H1 (cell line): Measurements from ENCODE around the gene CRY1. TPM values are rescaled to one million over a fixed set of nuclear protein-coding genes. Genes with fewer than 3 reads are reported as not detected.

ENCODE experiments used
- CTCF ChIA-PET: fragments of 300-600 bp; sonication (Branson Sonifier 250); formaldehyde crosslinking; loops from one replicate; lab custom pipeline; 2021; ENCODE audit not compliant: partially characterized antibody; lab: Charles Lee
- POLR2A ChIA-PET: fragments of 300-600 bp; sonication (Branson Sonifier 250); formaldehyde crosslinking; loops from one replicate; lab custom pipeline; 2021; ENCODE audit warnings: inconsistent platforms; ENCODE audit not compliant: partially characterized antibody; lab: Charles Lee
- DNase-seq, 2 experiments: peaks; one replicate each; pipeline versions ENCODE4 v3.0.0 to v3.0.0-alpha.2; 2010 to 2022; ENCODE audit warnings: low spot score in 2 of 2, low read depth in 1 of 2, mixed read lengths in 1 of 2
- FAIRE-seq: peaks from 2 replicates; lab custom pipeline; 2011; peaks lifted over from hg19 to GRCh38; lab: Jason Lieb, UNC
- H2AFZ ChIP-seq: 2 replicates; pipeline ENCODE4 v1.8.1; 2012; ENCODE audit warnings: low read length, inconsistent platforms
- H2AK5ac ChIP-seq: 2 replicates; pipeline ENCODE4 v1.6.1; 2013; ENCODE audit warnings: low read depth, low read length
- H2BK120ac ChIP-seq: replicated peaks from 2 replicates; pipeline ENCODE3; 2013; ENCODE audit warnings: low read depth, low read length, inconsistent platforms
- H2BK12ac ChIP-seq: 2 replicates; pipeline ENCODE4 v1.6.1; 2013; ENCODE audit warnings: low read depth, low read length
- H2BK15ac ChIP-seq: 2 replicates; pipeline ENCODE4 v1.6.1; 2013; ENCODE audit warnings: low read length
- H2BK20ac ChIP-seq: 2 replicates; pipeline ENCODE4 v1.6.1; 2013; ENCODE audit warnings: low read length
- H2BK5ac ChIP-seq: 2 replicates; pipeline ENCODE4 v1.6.1; 2013; ENCODE audit warnings: low read depth, low read length
- H3K14ac ChIP-seq: 2 replicates; pipeline ENCODE4 v1.6.1; 2013; ENCODE audit warnings: inconsistent platforms; ENCODE audit not compliant: insufficient read length
- H3K18ac ChIP-seq: 2 replicates; pipeline ENCODE4 v1.6.1; 2013; ENCODE audit warnings: low read length; ENCODE audit errors: extremely low read depth
- H3K23ac ChIP-seq: 2 replicates; pipeline ENCODE4 v1.6.1; 2013; ENCODE audit warnings: inconsistent platforms; ENCODE audit not compliant: insufficient read length
- H3K23me2 ChIP-seq: 2 replicates; pipeline ENCODE4 v1.6.1; 2013; ENCODE audit warnings: low read depth, low read length
- H3K27ac ChIP-seq: 2 replicates; pipeline ENCODE4 v1.6.1; 2011; ENCODE audit warnings: low read depth, low read length, inconsistent platforms
- H3K27me3 ChIP-seq, 4 experiments: replicated peaks in 1 of 4; 1 replicate in 1 of 4; 2 replicates in 3 of 4; pipeline versions ENCODE4 v1.6.1 to v1.8.1; 2011 to 2013; ENCODE audit warnings: low read length in 3 of 4, mild to moderate bottlenecking in 3 of 4, inconsistent platforms in 2 of 4, mixed read lengths in 2 of 4, moderate library complexity in 1 of 4; ENCODE audit not compliant: control insufficient read depth in 3 of 4, insufficient read depth in 3 of 4; ENCODE audit errors: extremely low read depth in 1 of 4
- H3K36me3 ChIP-seq, 4 experiments: 2 replicates each; pipeline versions ENCODE4 v1.6.1 to v1.8.1; 2011 to 2013; ENCODE audit warnings: mild to moderate bottlenecking in 4 of 4, low read length in 3 of 4, moderate library complexity in 2 of 4, control low read depth in 1 of 4, inconsistent platforms in 1 of 4; ENCODE audit not compliant: insufficient read depth in 4 of 4, control insufficient read depth in 2 of 4
- H3K4ac ChIP-seq: replicated peaks from 2 replicates; pipeline ENCODE3; 2013; ENCODE audit warnings: low read length, low read depth, mixed read lengths, inconsistent platforms; ENCODE audit not compliant: insufficient read length
- H3K4me1 ChIP-seq, 4 experiments: replicated peaks in 1 of 4; 1 replicate in 1 of 4; 2 replicates in 3 of 4; pipeline versions ENCODE4 v1.6.1 to v1.8.1; 2011 to 2013; ENCODE audit warnings: low read length in 3 of 4, inconsistent platforms in 2 of 4, mixed read lengths in 1 of 4; ENCODE audit not compliant: insufficient read depth in 4 of 4, control insufficient read depth in 3 of 4
- H3K4me2 ChIP-seq, 2 experiments: 2 replicates each; pipeline versions ENCODE4 v1.6.1 to v1.8.1; 2011 to 2013; ENCODE audit warnings: low read depth in 2 of 2, low read length in 2 of 2, control low read depth in 1 of 2, inconsistent platforms in 1 of 2, mild to moderate bottlenecking in 1 of 2; ENCODE audit not compliant: insufficient read depth in 1 of 2
- H3K4me3 ChIP-seq, 4 experiments: fragments of 200-600, 300-600 bp in 1 of 4; sonication (generic), shearing (Covaris generic), sonication (Bioruptor Twin) in 1 of 4; 2 replicates each; pipeline versions ENCODE4 v1.5.1 to v1.8.1; 2011 to 2016; ENCODE audit warnings: low read length in 4 of 4, low read depth in 3 of 4, control low read depth in 2 of 4, inconsistent platforms in 2 of 4, mild to moderate bottlenecking in 2 of 4, mixed read lengths in 1 of 4, moderate library complexity in 1 of 4; ENCODE audit not compliant: insufficient read depth in 2 of 4; ENCODE audit errors: extremely low read depth in 1 of 4
- H3K56ac ChIP-seq: replicated peaks from 2 replicates; pipeline ENCODE3; 2013; ENCODE audit warnings: low read depth, mild to moderate bottlenecking, mixed read lengths, low read length, inconsistent platforms; ENCODE audit not compliant: insufficient read length
- H3K79me1 ChIP-seq: 2 replicates; pipeline ENCODE4 v1.6.1; 2013; ENCODE audit warnings: low read depth, low read length, control low read depth
- H3K79me2 ChIP-seq, 2 experiments: 2 replicates each; pipeline versions ENCODE4 v1.6.1 to v1.8.1; 2012 to 2013; ENCODE audit warnings: low read length in 2 of 2, mild to moderate bottlenecking in 2 of 2, inconsistent platforms in 1 of 2; ENCODE audit not compliant: insufficient read depth in 2 of 2, control insufficient read depth in 1 of 2
- H3K9ac ChIP-seq, 4 experiments: replicated peaks in 1 of 4; 1 replicate in 1 of 4; 2 replicates in 3 of 4; pipeline versions ENCODE4 v1.6.1 to v1.8.1; 2011 to 2013; ENCODE audit warnings: low read depth in 3 of 4, low read length in 3 of 4, control low read depth in 2 of 4, mild to moderate bottlenecking in 2 of 4, moderate library complexity in 2 of 4, inconsistent platforms in 1 of 4; ENCODE audit errors: extremely low read depth in 1 of 4
- H3K9me3 ChIP-seq, 2 experiments: 2 replicates each; pipeline versions ENCODE4 v1.6.1 to v1.8.1; 2012 to 2013; ENCODE audit warnings: mild to moderate bottlenecking in 2 of 2, moderate library complexity in 2 of 2, control low read depth in 1 of 2, inconsistent platforms in 1 of 2, low read depth in 1 of 2, low read length in 1 of 2, mixed read lengths in 1 of 2; ENCODE audit not compliant: insufficient read depth in 2 of 2
- H4K20me1 ChIP-seq, 2 experiments: replicated peaks in 1 of 2; 2 replicates each; pipeline versions ENCODE3 to v1.8.1; 2011 to 2013; ENCODE audit warnings: inconsistent platforms in 2 of 2, low read length in 2 of 2, mild to moderate bottlenecking in 1 of 2; ENCODE audit not compliant: insufficient read depth in 2 of 2, control insufficient read depth in 1 of 2
- H4K5ac ChIP-seq: 2 replicates; pipeline ENCODE4 v1.6.1; 2013; ENCODE audit warnings: low read length, low read depth, mixed read lengths, inconsistent platforms; ENCODE audit not compliant: insufficient read length
- H4K8ac ChIP-seq: 2 replicates; pipeline ENCODE4 v1.8.0; 2013; ENCODE audit warnings: mild to moderate bottlenecking, moderate library complexity, low read length, inconsistent platforms; ENCODE audit not compliant: insufficient read depth; ENCODE audit errors: extremely low read depth
- H4K91ac ChIP-seq: replicated peaks from 2 replicates; pipeline ENCODE3; 2013; ENCODE audit warnings: low read length, mixed read lengths, inconsistent platforms; ENCODE audit not compliant: insufficient read length
- ASH2L ChIP-seq: fragments of 200-600, 300-600 bp; sonication (generic); IDR thresholded peaks from one replicate; pipeline ENCODE4 v1.7.1; 2017; ENCODE audit warnings: low read length
- SP1 ChIP-seq: IDR thresholded peaks from 2 replicates; pipeline ENCODE4 v1.6.1; 2011; ENCODE audit warnings: low read depth, low read length
- polyA plus RNA-seq, 7 experiments: library from polyadenylated mRNA; depleted of rRNA in 3 of 7; stranded (reverse) in 5 of 7; unstranded in 2 of 7; fragments of >200 nt in 5 of 7; fragments of 200-250 nt in 2 of 7; gene quantifications; 1 replicate in 5 of 7; 2 replicates in 1 of 7; 4 replicates in 1 of 7; pipeline versions ENCODE4 v1.2.1 to v1.2.3, GENCODE V29; 2011 to 2013; ENCODE audit warnings: missing spikeins in 2 of 7, mixed read lengths in 2 of 7
- total RNA-seq: library from RNA; stranded (reverse); fragmentation: NEBNext Ultra II Directional; extraction: Animal tissue kit (Norgen Biotek cat#: 25700); gene quantifications from 2 replicates; pipeline ENCODE4 v1.2.1, GENCODE V29; 2021

CRY1 gene
- total and polyA plus RNA-seq, 2 of the 8 experiments (the other 6 are each of a cell fraction or from before 2014, with no cell fraction given): 13.6 to 25.1 TPM

- Histone ChIP-seq H2BK20ac (no peak overlapping the region), H3K27me3 (no peaks in the 10 kb centered on the region), H3K23ac (no peak overlapping the region), H3K56ac (no peak overlapping the region), H2AFZ (no peak overlapping the region), H2BK120ac (no peak overlapping the region), H3K4me3 (no peak overlapping the region), H3K79me1 (no peaks in the 10 kb centered on the region), H3K36me3 (no peaks in the 10 kb centered on the region), H3K14ac (no peak overlapping the region), H4K91ac (no peak overlapping the region), H3K79me2 (no peaks in the 10 kb centered on the region), H2AK5ac (no peak overlapping the region), H3K18ac (no peak overlapping the region), H3K4me1 (no peaks in the 10 kb centered on the region), H3K23me2 (no peaks in the 10 kb centered on the region), H3K9ac (no peak overlapping the region), H4K20me1 (no peaks in the 10 kb centered on the region), H4K5ac (no peak overlapping the region), H3K27ac (no peak overlapping the region), H4K8ac (no peak overlapping the region), H2BK5ac (no peak overlapping the region), H3K4me2 (no peak overlapping the region), H3K4ac (no peak overlapping the region), H3K9me3 (no peaks in the 10 kb centered on the region), H2BK12ac (no peak overlapping the region), H2BK15ac (no peak overlapping the region)
- ChIA-PET CTCF (interaction anchor here (0.6 to 5.2 kb wide), 2 partner anchors 11 to 93 kb away, joined by 3 to 67 read pairs; partner anchors contain the start of gene CRY1), POLR2A (no interaction called here)
- DNase-seq: no peak
- TF ChIP-seq SP1: no peak
- TF ChIP-seq ASH2L: no peak
- FAIRE-seq: no peak
Measured at GRCh38 chr12:107102294-107102693, 8.9 kb upstream of the CRY1 start.
